PC-3 (cell line): Measurements from ENCODE around the gene EMSY.

Experiments used
- EZH2 ChIP-seq: fragments of 300-600 bp; sonication (generic); IDR thresholded peaks from one replicate; pipeline ENCODE4 v1.6.1; 2017; ENCODE audit warnings: antibody characterized with exemption, mild to moderate bottlenecking, low read length; ENCODE audit not compliant: unreplicated experiment
- EZH2phosphoT487 ChIP-seq: fragments of 300-600 bp; sonication (generic); IDR thresholded peaks from 2 replicates; pipeline ENCODE4 v1.6.1; 2018; ENCODE audit warnings: mild to moderate bottlenecking, antibody characterized with exemption, low read length, borderline replicate concordance
- TF ChIP-seq, protein P1 (sequence below): fragments of 300-600 bp; sonication (generic); conservative IDR thresholded peaks from 2 replicates; pipeline ENCODE4 v1.5.1; 2017; ENCODE audit warnings: antibody characterized with exemption, low read depth, mild to moderate bottlenecking, low read length

DNA sequence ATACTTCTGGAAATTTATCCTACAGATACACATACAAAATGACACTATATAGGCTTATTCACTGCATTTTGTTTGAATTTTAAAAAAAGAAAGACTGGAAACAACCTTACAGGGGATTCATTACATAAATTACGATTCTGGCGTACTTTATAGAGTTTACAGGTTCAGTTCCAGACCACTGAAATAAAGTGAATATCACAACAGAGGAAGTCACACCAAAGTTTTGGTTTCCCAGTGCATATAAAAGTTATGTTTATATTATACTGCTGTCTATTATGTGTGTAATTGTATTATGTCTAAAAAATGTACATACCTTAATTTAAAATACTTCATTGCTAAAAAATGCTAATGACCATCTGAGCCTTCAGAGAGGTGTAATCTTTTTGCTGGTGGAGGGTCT lies 62.0 kb downstream of the EMSY start:
- TF ChIP-seq EZH2 (no peak), EZH2phosphoT487 (no peak)
- TF ChIP-seq, protein P1, sequence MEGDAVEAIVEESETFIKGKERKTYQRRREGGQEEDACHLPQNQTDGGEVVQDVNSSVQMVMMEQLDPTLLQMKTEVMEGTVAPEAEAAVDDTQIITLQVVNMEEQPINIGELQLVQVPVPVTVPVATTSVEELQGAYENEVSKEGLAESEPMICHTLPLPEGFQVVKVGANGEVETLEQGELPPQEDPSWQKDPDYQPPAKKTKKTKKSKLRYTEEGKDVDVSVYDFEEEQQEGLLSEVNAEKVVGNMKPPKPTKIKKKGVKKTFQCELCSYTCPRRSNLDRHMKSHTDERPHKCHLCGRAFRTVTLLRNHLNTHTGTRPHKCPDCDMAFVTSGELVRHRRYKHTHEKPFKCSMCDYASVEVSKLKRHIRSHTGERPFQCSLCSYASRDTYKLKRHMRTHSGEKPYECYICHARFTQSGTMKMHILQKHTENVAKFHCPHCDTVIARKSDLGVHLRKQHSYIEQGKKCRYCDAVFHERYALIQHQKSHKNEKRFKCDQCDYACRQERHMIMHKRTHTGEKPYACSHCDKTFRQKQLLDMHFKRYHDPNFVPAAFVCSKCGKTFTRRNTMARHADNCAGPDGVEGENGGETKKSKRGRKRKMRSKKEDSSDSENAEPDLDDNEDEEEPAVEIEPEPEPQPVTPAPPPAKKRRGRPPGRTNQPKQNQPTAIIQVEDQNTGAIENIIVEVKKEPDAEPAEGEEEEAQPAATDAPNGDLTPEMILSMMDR = no peak
